Measurements from ENCODE around the gene UVRAG.

UVRAG gene

GRCh38 chr11:76129729-76130128 lies 314.7 kb downstream of the UVRAG start:
- Histone ChIP-seq H3K36me3 (ENCODE audit: insufficient read depth, low read length) (peaks cover 6% of the 10 kb centered on the region), H3K9me3 (ENCODE audit: low read length) (no peaks in the 10 kb centered on the region)
- TF ChIP-seq EZH2 (IDR thresholded peaks at IDR 0.05; ENCODE audit: borderline replicate concordance, low read length) (no peak), CTCF (IDR thresholded peaks at IDR 0.05; ENCODE audit: low read length) (no peak)

GRCh38 chr11:76131142-76131541 lies 316.1 kb downstream of the UVRAG start:
- H2AFZ ChIP-seq (ENCODE audit: low read length), result no peak overlapping the region
- no peaks in the 10 kb centered on the region for H4K20me1 ChIP-seq (ENCODE audit: insufficient read depth, low read length)
- no peaks in the 10 kb centered on the region for H3K79me2 ChIP-seq (ENCODE audit: insufficient read depth, low read length)
- H3F3A ChIP-seq (ENCODE audit: insufficient read depth, low read length), result no peaks in the 10 kb centered on the region
- no peak overlapping the region for H3K4me2 ChIP-seq (ENCODE audit: low read length)
- H3K9me2 ChIP-seq (ENCODE audit: low read depth, low read length), result no peaks in the 10 kb centered on the region
- H3K27me3 ChIP-seq (ENCODE audit: insufficient read depth, low read length), result no peaks in the 10 kb centered on the region
- H3K4me1 ChIP-seq (ENCODE audit: insufficient read depth, low read length, severe bottlenecking), result no peaks in the 10 kb centered on the region
- TF ChIP-seq EZH2 (IDR thresholded peaks at IDR 0.05; ENCODE audit: borderline replicate concordance, low read length) (no peak), CTCF (IDR thresholded peaks at IDR 0.05; ENCODE audit: low read length) (no peak)
- H3K36me3 ChIP-seq (ENCODE audit: insufficient read depth, low read length), result peaks cover 19% of the 10 kb centered on the region
- no peak overlapping the region for H3K9ac ChIP-seq (ENCODE audit: low read length)
- H3K4me3 ChIP-seq (ENCODE audit: low read depth, low read length, poor library complexity, severe bottlenecking), result no peak overlapping the region
- H3K9me3 ChIP-seq (ENCODE audit: low read length), result no peaks in the 10 kb centered on the region
- H3K27ac ChIP-seq (ENCODE audit: low read depth, low read length, poor library complexity, severe bottlenecking), result no peak overlapping the region

More at GRCh38 chr11:76129729-76130128, 314.7 kb downstream of the UVRAG start:
- Histone ChIP-seq H3K4me2 (ENCODE audit: low read length) (no peak overlapping the region), H3K27ac (ENCODE audit: low read depth, low read length, poor library complexity, severe bottlenecking) (no peak overlapping the region), H2AFZ (ENCODE audit: low read length) (no peak overlapping the region), H4K20me1 (ENCODE audit: insufficient read depth, low read length) (no peaks in the 10 kb centered on the region), H3K4me3 (ENCODE audit: low read depth, low read length, poor library complexity, severe bottlenecking) (no peak overlapping the region), H3K4me1 (ENCODE audit: insufficient read depth, low read length, severe bottlenecking) (peaks cover 7% of the 10 kb centered on the region), H3K9ac (ENCODE audit: low read length) (no peak overlapping the region), H3K27me3 (ENCODE audit: insufficient read depth, low read length) (no peaks in the 10 kb centered on the region), H3K9me2 (ENCODE audit: low read depth, low read length) (no peaks in the 10 kb centered on the region), H3K79me2 (ENCODE audit: insufficient read depth, low read length) (no peaks in the 10 kb centered on the region), H3F3A (ENCODE audit: insufficient read depth, low read length) (no peaks in the 10 kb centered on the region)

GRCh38 chr11:76131671-76132631 lies 316.9 kb downstream of the UVRAG start:
- H4K20me1 ChIP-seq (ENCODE audit: insufficient read depth, low read length), result no peaks in the 10 kb centered on the region
- H3K9me2 ChIP-seq (ENCODE audit: low read depth, low read length), result no peaks in the 10 kb centered on the region
- no peak overlapping the region for H3K4me3 ChIP-seq (ENCODE audit: low read depth, low read length, poor library complexity, severe bottlenecking)
- H2AFZ ChIP-seq (ENCODE audit: low read length), result no peak overlapping the region
- no peaks in the 10 kb centered on the region for H3K79me2 ChIP-seq (ENCODE audit: insufficient read depth, low read length)
- no peak overlapping the region for H3K9ac ChIP-seq (ENCODE audit: low read length)
- H3F3A ChIP-seq (ENCODE audit: insufficient read depth, low read length), result no peaks in the 10 kb centered on the region
- TF ChIP-seq CTCF (IDR thresholded peaks at IDR 0.05; ENCODE audit: low read length), result no peak
- no peak for TF ChIP-seq EZH2 (IDR thresholded peaks at IDR 0.05; ENCODE audit: borderline replicate concordance, low read length)
- no peak overlapping the region for H3K4me2 ChIP-seq (ENCODE audit: low read length)
- H3K27me3 ChIP-seq (ENCODE audit: insufficient read depth, low read length), result no peaks in the 10 kb centered on the region
- H3K36me3 ChIP-seq (ENCODE audit: insufficient read depth, low read length), result peaks cover 20% of the 10 kb centered on the region; the same call in 1 of the 2 replicates
- no peak overlapping the region for H3K27ac ChIP-seq (ENCODE audit: low read depth, low read length, poor library complexity, severe bottlenecking)
- H3K9me3 ChIP-seq (ENCODE audit: low read length), result no peaks in the 10 kb centered on the region
- H3K4me1 ChIP-seq (ENCODE audit: insufficient read depth, low read length, severe bottlenecking), result no peaks in the 10 kb centered on the region

All from OCI-LY1 (cell line).